Activated CD8-positive, alpha-beta T cell treated with anti-CD3 and anti-CD28 coated beads for 36 hours (primary cell): Measurements from ENCODE around the gene CLEC20A. TPM values are rescaled to one million over a fixed set of nuclear protein-coding genes. Genes with fewer than 3 reads are reported as not detected.

Source experiments
- ATAC-seq: fragments of 200-7000 bp; cut with Tn5 transposase; one replicate; pipeline ENCODE4 v1.10.0; 2021; ENCODE audit warnings: mild to moderate bottlenecking, moderate library complexity
- CTCF ChIA-PET: fragments of 350-600 bp; sonication (Branson Sonifier 250); formaldehyde crosslinking; loops from one replicate; lab custom pipeline; 2021; ENCODE audit warnings: antibody characterized with exemption; lab: Charles Lee
- POLR2A ChIA-PET: fragments of 350-600 bp; sonication (Branson Sonifier 250); formaldehyde crosslinking; loops from one replicate; lab custom pipeline; 2021; ENCODE audit warnings: antibody characterized with exemption; lab: Charles Lee
- DNase-seq: peaks from one replicate; pipeline ENCODE4 v3.0.0-alpha.2; 2020
- H3K27ac Mint-ChIP-seq: one replicate; pipeline ENCODE4 v1.8.0; 2021; ENCODE audit warnings: mild to moderate bottlenecking, mixed read lengths
- H3K27me3 Mint-ChIP-seq: one replicate; pipeline ENCODE4 v1.8.0; 2021; ENCODE audit warnings: mixed read lengths
- H3K36me3 Mint-ChIP-seq: one replicate; pipeline ENCODE4 v1.8.0; 2021; ENCODE audit warnings: low read depth, mixed read lengths
- H3K4me1 Mint-ChIP-seq: one replicate; pipeline ENCODE4 v1.8.0; 2021; ENCODE audit warnings: low read depth, mixed read lengths
- H3K4me3 Mint-ChIP-seq: one replicate; pipeline ENCODE4 v1.8.0; 2021; ENCODE audit warnings: mild to moderate bottlenecking, moderate library complexity, mixed read lengths
- H3K9me3 Mint-ChIP-seq: one replicate; pipeline ENCODE4 v1.8.0; 2021; ENCODE audit warnings: mixed read lengths
- CTCF ChIP-seq: fragments of 200-600 bp; IDR thresholded peaks from one replicate; pipeline ENCODE4 v1.8.0; 2022; ENCODE audit warnings: antibody characterized with exemption, mild to moderate bottlenecking
- intact Hi-C: fragments of 100-400 bp; cut with micrococcal nuclease; formaldehyde crosslinking; loops from one replicate; pipeline ENCODE4 v1.10.0; 2022
- total RNA-seq, 2 experiments: library from RNA; stranded (reverse); gene quantifications; one replicate each; pipeline ENCODE4 v1.2.3, GENCODE V29; 2021

The CLEC20A gene
- total RNA-seq, 2 experiments from 2014 or later: not detected

- no peak overlapping the region for H3K27ac Mint-ChIP-seq
- DNase-seq: no peak
- intact Hi-C loops: no loop called here
- TF ChIP-seq CTCF: no peak
- no peaks in the 10 kb centered on the region for H3K36me3 Mint-ChIP-seq
- no peak for ATAC-seq
- no peaks in the 10 kb centered on the region for H3K4me1 Mint-ChIP-seq
- ChIA-PET POLR2A (no interaction called here), CTCF (no interaction called here)
- no peak overlapping the region for H3K4me3 Mint-ChIP-seq
- peaks cover 6% of the 10 kb centered on the region for H3K27me3 Mint-ChIP-seq
- H3K9me3 Mint-ChIP-seq: no peaks in the 10 kb centered on the region
Observed at GRCh38 chr1:178467837-178468236, 28.9 kb downstream of the CLEC20A start.

GRCh38 chr1:178465011-178465410 is 31.8 kb downstream of the CLEC20A start:
- H3K4me1 Mint-ChIP-seq: no peaks in the 10 kb centered on the region
- no peak overlapping the region for H3K4me3 Mint-ChIP-seq
- POLR2A ChIA-PET: interaction anchor here (1.3 kb wide), 1 partner anchor 10 kb away, joined by 3 read pairs; no protein-coding TSS in a partner anchor
- H3K36me3 Mint-ChIP-seq: no peaks in the 10 kb centered on the region
- H3K27ac Mint-ChIP-seq: no peak overlapping the region
- H3K27me3 Mint-ChIP-seq: peaks cover 4% of the 10 kb centered on the region
- TF ChIP-seq CTCF: no peak
- DNase-seq (no peak), ATAC-seq (no peak)
- H3K9me3 Mint-ChIP-seq: no peaks in the 10 kb centered on the region
- CTCF ChIA-PET: interaction anchor here (0.7 kb wide), 1 partner anchor 37 kb away, joined by 3 read pairs; no protein-coding TSS in a partner anchor
- intact Hi-C loops: no loop called here

DNA sequence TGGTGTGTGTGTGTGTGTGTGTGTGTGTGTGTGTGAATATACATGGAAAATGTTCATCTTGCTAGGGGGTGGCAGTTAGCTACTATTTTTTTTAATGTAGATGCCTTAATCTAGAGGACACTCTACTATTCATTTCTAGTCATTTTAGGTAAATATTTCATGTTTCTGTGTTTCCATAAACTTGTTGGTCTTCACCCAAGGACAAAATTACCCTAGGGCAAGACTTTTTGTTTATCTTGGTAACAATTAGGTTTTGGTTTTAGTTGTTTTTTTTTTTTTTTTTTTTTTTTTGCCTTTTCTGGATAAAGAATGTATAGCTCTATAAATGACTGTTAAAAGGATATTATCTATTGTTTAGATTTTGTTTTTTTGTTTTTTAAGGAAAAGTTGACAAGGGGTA is 32.2 kb downstream of the CLEC20A start:
- Mint-ChIP-seq H3K9me3 (no peaks in the 10 kb centered on the region), H3K27ac (no peak overlapping the region), H3K4me3 (no peak overlapping the region), H3K4me1 (no peaks in the 10 kb centered on the region), H3K27me3 (peaks cover 4% of the 10 kb centered on the region), H3K36me3 (no peaks in the 10 kb centered on the region)
- POLR2A ChIA-PET: no interaction called here
- no peak for ATAC-seq
- CTCF ChIA-PET: interaction anchor here (0.7 kb wide), 1 partner anchor 38 kb away, joined by 3 read pairs; no protein-coding TSS in a partner anchor
- intact Hi-C loops: no loop called here
- no peak for DNase-seq
- no peak for TF ChIP-seq CTCF

DNA sequence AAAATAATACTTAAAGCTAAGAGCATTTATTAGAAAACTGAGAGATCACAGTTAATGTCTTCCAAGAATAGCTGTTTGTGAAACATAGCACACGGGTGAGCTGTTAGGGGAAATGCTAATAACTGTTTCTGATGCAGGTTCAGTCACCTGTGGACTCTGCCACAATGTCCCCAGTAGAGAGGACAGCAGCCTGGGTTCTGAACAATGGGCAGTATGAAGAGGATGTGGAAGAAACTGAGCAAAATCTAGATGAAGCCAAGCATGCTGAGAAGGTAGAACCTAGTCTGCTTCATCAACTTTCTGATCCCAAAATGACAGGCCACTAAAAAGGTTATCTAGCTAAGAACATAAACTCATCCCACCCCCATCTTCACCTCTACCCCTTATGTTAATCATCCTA is 32.6 kb downstream of the CLEC20A start:
- no peak for TF ChIP-seq CTCF
- intact Hi-C loops: no loop called here
- ATAC-seq (no peak), DNase-seq (no peak)
- Mint-ChIP-seq H3K4me1 (no peaks in the 10 kb centered on the region), H3K4me3 (no peak overlapping the region), H3K36me3 (no peaks in the 10 kb centered on the region), H3K27ac (no peak overlapping the region), H3K9me3 (no peaks in the 10 kb centered on the region), H3K27me3 (peaks cover 4% of the 10 kb centered on the region)
- CTCF ChIA-PET: interaction anchor here (0.7 kb wide), 1 partner anchor 38 kb away, joined by 3 read pairs; no protein-coding TSS in a partner anchor
- POLR2A ChIA-PET: no interaction called here

DNA sequence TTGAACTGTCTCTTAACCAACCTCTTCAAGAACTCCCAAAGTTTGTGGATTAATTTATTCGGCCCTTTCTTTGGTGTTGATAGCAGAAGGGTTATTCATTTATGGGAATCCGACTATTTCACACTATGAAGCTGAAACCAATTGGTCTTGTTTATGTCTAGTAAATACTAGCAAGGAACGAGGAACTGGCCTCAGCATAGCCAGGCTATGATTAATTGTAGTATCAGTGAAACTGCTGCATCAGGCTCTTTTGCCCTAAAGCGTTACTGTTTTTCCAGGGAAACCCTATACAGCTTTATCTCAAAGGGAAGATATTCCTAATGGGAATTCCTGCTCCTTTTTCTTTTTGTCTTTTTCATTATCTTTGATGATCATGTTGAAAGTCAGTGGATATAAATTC is 35.1 kb downstream of the CLEC20A start:
- Mint-ChIP-seq H3K4me1 (no peaks in the 10 kb centered on the region), H3K27me3 (peaks cover 2% of the 10 kb centered on the region), H3K9me3 (no peaks in the 10 kb centered on the region), H3K27ac (no peak overlapping the region), H3K4me3 (no peak overlapping the region), H3K36me3 (no peaks in the 10 kb centered on the region)
- no peak for TF ChIP-seq CTCF
- no peak for DNase-seq
- no peak for ATAC-seq
- intact Hi-C loops: no loop called here
- ChIA-PET POLR2A (no interaction called here), CTCF (no interaction called here)
